PC-9 (cell line): ENCODE measurements around the gene EPHA7.

Experiments used
- EZH2 ChIP-seq: fragments of 200-600 bp; sonication (generic); IDR thresholded peaks from 2 replicates; pipeline ENCODE4 v1.8.0; 2017; ENCODE audit warnings: antibody characterized with exemption, low read depth
- TF ChIP-seq, protein P1 (sequence below): fragments of 200-600 bp; sonication (generic); conservative IDR thresholded peaks from 2 replicates; pipeline ENCODE4 v1.6.1; 2017; ENCODE audit warnings: mixed run types, antibody characterized with exemption, mild to moderate bottlenecking, moderate library complexity

DNA sequence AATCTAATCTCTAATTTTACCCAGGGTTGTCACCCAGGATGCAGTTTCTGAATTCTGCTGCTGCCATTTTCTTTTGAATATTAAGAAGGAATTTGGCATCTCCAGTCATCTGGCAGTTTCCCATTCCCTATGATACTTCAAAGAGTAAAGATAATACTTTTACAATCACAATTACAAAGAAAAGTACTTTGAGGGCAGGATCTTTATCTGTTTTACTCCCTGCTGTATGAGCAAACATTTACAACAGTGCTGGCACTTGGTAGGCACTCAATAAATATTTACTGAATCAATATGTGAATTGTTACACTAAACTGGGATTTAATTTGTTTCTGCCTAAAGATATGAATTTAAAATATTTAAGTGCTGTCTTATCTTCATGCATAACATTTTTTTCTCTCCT lies 224.9 kb downstream of the EPHA7 start:
- TF ChIP-seq, protein P1, sequence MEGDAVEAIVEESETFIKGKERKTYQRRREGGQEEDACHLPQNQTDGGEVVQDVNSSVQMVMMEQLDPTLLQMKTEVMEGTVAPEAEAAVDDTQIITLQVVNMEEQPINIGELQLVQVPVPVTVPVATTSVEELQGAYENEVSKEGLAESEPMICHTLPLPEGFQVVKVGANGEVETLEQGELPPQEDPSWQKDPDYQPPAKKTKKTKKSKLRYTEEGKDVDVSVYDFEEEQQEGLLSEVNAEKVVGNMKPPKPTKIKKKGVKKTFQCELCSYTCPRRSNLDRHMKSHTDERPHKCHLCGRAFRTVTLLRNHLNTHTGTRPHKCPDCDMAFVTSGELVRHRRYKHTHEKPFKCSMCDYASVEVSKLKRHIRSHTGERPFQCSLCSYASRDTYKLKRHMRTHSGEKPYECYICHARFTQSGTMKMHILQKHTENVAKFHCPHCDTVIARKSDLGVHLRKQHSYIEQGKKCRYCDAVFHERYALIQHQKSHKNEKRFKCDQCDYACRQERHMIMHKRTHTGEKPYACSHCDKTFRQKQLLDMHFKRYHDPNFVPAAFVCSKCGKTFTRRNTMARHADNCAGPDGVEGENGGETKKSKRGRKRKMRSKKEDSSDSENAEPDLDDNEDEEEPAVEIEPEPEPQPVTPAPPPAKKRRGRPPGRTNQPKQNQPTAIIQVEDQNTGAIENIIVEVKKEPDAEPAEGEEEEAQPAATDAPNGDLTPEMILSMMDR, result no peak
- no peak for TF ChIP-seq EZH2
